ENCODE measurements around the gene ZNF334.

DNA sequence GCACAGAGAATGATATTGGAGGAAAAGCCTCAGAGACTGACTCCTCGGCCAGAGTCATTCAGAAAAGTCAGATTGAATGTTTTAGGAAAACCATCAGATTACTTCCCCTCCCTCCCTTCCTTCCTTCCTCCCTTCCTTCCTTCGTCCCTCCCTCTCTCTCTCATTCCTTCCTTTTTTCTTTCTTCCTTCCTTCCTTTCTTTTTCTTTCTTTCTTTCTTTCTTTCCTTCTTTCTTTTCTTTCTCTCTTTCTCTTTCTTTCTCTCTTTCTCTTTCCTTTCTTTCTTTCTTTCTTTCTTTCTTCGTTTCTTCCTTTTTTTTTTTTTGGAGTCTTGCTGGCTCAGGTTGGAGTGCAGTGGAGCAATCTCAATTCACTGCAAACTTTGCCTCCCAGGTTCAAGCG, 29.7 kb upstream of the ZNF334 start:
- TF ChIP-seq POLR2A (IDR thresholded peaks at IDR 0.05) (no peak), POLR2AphosphoS5 (IDR thresholded peaks at IDR 0.05) (no peak)
- TF ChIP-seq, protein P1, sequence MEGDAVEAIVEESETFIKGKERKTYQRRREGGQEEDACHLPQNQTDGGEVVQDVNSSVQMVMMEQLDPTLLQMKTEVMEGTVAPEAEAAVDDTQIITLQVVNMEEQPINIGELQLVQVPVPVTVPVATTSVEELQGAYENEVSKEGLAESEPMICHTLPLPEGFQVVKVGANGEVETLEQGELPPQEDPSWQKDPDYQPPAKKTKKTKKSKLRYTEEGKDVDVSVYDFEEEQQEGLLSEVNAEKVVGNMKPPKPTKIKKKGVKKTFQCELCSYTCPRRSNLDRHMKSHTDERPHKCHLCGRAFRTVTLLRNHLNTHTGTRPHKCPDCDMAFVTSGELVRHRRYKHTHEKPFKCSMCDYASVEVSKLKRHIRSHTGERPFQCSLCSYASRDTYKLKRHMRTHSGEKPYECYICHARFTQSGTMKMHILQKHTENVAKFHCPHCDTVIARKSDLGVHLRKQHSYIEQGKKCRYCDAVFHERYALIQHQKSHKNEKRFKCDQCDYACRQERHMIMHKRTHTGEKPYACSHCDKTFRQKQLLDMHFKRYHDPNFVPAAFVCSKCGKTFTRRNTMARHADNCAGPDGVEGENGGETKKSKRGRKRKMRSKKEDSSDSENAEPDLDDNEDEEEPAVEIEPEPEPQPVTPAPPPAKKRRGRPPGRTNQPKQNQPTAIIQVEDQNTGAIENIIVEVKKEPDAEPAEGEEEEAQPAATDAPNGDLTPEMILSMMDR (IDR thresholded peaks at IDR 0.05): no peak

All from breast epithelium (tissue), 3 donors.